ENCODE data around the gene NCBP2L. TPM values are rescaled to one million over a fixed set of nuclear protein-coding genes. Genes with fewer than 3 reads are reported as not detected.
"Not testable (repeated sequence)": the region's sequence is repeated elsewhere in the genome, so short reads cannot be mapped to it uniquely, and the experiment has no call there.

The NCBP2L gene
- total and polyA plus RNA-seq, 4 donors = 0.02 to 0.24 (median 0.08) TPM; not detected in 1

DNA sequence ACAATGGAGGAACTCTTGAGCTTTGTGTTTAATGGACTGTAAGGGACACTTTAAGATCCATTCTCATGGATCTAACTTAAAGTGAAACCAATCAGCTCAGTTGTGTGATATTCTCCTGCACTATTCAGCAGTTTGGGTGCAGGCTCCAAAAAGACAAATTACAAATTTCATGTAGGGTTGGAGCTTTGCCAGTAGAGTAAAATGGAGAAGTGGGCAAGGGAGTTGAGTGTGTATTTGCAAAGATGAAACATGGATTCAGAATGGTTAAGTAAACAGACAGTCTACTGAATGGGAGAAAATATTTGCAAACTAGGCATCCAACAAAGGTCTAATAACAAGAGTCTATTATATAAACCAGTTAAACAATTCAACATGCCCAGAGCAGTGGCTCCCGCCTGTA lies 26.9 kb downstream of the NCBP2L start:
- H3K4me1 ChIP-seq (ENCODE audit: control insufficient read depth in 4 of 4, insufficient read depth in 4 of 4, low read length in 3 of 4) = no peaks in the 10 kb centered on the region
- WGBS = 74% methylated on average over 1 of the region's 1 CpG
- no peak overlapping the region for H3K9ac ChIP-seq (ENCODE audit: low read depth in 1 of 2, low read length in 2 of 2)

DNA sequence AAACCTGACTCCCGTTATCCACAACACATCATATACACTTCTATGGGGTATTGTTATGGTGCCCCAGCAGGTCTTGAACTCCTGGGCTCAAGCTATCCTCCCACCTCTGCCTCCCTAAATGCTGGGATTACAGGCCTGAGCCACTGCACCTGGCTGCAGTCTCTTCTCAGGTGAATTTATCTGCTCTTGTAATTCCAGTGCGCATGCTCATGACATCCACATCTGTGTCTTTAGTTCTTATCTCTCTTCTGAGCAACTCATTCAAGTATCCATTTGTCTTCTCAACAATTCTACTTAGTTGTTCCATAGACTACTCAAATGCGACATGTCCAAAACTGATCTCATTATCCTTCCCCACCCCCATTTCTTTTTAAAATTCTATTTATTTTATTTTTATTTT lies 27.6 kb downstream of the NCBP2L start:
- WGBS = 94% methylated on average over 3 of the region's 3 CpGs
- Histone ChIP-seq H3K27me3 (ENCODE audit: control insufficient read depth in 4 of 4, insufficient read depth in 4 of 4, low read length in 3 of 4) (peaks cover 0 to 3% (median 0%) of the 10 kb centered on the region in 4 donors), H3K4me3 (ENCODE audit: low read depth in 1 of 3, low read length in 3 of 3) (no peak overlapping the region), H3K9ac (ENCODE audit: low read depth in 1 of 2, low read length in 2 of 2) (no peak overlapping the region), H3K9me3 (ENCODE audit: control insufficient read depth in 4 of 4, low read length in 3 of 4) (no peaks in the 10 kb centered on the region), H3K36me3 (ENCODE audit: control insufficient read depth in 4 of 4, insufficient read depth in 3 of 4, low read depth in 1 of 4, low read length in 3 of 4) (no peaks in the 10 kb centered on the region), H3K4me1 (ENCODE audit: control insufficient read depth in 4 of 4, insufficient read depth in 4 of 4, low read length in 3 of 4) (no peaks in the 10 kb centered on the region), H3K27ac (ENCODE audit: low read depth in 1 of 2, low read length in 2 of 2) (no peak overlapping the region)
- TF ChIP-seq, protein P1, sequence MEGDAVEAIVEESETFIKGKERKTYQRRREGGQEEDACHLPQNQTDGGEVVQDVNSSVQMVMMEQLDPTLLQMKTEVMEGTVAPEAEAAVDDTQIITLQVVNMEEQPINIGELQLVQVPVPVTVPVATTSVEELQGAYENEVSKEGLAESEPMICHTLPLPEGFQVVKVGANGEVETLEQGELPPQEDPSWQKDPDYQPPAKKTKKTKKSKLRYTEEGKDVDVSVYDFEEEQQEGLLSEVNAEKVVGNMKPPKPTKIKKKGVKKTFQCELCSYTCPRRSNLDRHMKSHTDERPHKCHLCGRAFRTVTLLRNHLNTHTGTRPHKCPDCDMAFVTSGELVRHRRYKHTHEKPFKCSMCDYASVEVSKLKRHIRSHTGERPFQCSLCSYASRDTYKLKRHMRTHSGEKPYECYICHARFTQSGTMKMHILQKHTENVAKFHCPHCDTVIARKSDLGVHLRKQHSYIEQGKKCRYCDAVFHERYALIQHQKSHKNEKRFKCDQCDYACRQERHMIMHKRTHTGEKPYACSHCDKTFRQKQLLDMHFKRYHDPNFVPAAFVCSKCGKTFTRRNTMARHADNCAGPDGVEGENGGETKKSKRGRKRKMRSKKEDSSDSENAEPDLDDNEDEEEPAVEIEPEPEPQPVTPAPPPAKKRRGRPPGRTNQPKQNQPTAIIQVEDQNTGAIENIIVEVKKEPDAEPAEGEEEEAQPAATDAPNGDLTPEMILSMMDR (IDR thresholded peaks at IDR 0.05; ENCODE audit: low read depth, low read length, missing input control) = no peak
- TF ChIP-seq JUND (IDR thresholded peaks at IDR 0.05) = no peak
- TF ChIP-seq NR2F2 (IDR thresholded peaks at IDR 0.05) = no peak
- TF ChIP-seq, protein P2, sequence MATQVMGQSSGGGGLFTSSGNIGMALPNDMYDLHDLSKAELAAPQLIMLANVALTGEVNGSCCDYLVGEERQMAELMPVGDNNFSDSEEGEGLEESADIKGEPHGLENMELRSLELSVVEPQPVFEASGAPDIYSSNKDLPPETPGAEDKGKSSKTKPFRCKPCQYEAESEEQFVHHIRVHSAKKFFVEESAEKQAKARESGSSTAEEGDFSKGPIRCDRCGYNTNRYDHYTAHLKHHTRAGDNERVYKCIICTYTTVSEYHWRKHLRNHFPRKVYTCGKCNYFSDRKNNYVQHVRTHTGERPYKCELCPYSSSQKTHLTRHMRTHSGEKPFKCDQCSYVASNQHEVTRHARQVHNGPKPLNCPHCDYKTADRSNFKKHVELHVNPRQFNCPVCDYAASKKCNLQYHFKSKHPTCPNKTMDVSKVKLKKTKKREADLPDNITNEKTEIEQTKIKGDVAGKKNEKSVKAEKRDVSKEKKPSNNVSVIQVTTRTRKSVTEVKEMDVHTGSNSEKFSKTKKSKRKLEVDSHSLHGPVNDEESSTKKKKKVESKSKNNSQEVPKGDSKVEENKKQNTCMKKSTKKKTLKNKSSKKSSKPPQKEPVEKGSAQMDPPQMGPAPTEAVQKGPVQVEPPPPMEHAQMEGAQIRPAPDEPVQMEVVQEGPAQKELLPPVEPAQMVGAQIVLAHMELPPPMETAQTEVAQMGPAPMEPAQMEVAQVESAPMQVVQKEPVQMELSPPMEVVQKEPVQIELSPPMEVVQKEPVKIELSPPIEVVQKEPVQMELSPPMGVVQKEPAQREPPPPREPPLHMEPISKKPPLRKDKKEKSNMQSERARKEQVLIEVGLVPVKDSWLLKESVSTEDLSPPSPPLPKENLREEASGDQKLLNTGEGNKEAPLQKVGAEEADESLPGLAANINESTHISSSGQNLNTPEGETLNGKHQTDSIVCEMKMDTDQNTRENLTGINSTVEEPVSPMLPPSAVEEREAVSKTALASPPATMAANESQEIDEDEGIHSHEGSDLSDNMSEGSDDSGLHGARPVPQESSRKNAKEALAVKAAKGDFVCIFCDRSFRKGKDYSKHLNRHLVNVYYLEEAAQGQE (IDR thresholded peaks at IDR 0.05) = no peak
- no peak for TF ChIP-seq HNF4A (conservative IDR thresholded peaks at IDR 0.05)
- no peak for TF ChIP-seq RXRA (IDR thresholded peaks at IDR 0.05)
- no peak for TF ChIP-seq RAD21 (IDR thresholded peaks at IDR 0.05)
- TF ChIP-seq EGR1 (IDR thresholded peaks at IDR 0.05; ENCODE audit: low read depth in 2 of 2) = no peak
- no peak for TF ChIP-seq TAF1 (conservative IDR thresholded peaks at IDR 0.05)
- DNase-seq (ENCODE audit: low spot score) = no peak

More for the DNA sequence above, 26.9 kb downstream of the NCBP2L start:
- H3K36me3 ChIP-seq (ENCODE audit: control insufficient read depth in 4 of 4, insufficient read depth in 3 of 4, low read depth in 1 of 4, low read length in 3 of 4) = no peaks in the 10 kb centered on the region
- H3K9me3 ChIP-seq (ENCODE audit: control insufficient read depth in 4 of 4, low read length in 3 of 4) = no peaks in the 10 kb centered on the region
- DNase-seq (ENCODE audit: low spot score) = no peak
- TF ChIP-seq, protein P3, sequence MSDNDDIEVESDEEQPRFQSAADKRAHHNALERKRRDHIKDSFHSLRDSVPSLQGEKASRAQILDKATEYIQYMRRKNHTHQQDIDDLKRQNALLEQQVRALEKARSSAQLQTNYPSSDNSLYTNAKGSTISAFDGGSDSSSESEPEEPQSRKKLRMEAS (IDR thresholded peaks at IDR 0.05) = no peak
- no peak for TF ChIP-seq HNF4A (conservative IDR thresholded peaks at IDR 0.05)
- H3K27me3 ChIP-seq (ENCODE audit: control insufficient read depth in 4 of 4, insufficient read depth in 4 of 4, low read length in 3 of 4) = peaks cover 0 to 3% (median 0%) of the 10 kb centered on the region in 4 donors
- no peak overlapping the region for H3K27ac ChIP-seq (ENCODE audit: low read depth in 1 of 2, low read length in 2 of 2)
- H3K4me3 ChIP-seq (ENCODE audit: low read depth in 1 of 3, low read length in 3 of 3) = no peak overlapping the region

DNA sequence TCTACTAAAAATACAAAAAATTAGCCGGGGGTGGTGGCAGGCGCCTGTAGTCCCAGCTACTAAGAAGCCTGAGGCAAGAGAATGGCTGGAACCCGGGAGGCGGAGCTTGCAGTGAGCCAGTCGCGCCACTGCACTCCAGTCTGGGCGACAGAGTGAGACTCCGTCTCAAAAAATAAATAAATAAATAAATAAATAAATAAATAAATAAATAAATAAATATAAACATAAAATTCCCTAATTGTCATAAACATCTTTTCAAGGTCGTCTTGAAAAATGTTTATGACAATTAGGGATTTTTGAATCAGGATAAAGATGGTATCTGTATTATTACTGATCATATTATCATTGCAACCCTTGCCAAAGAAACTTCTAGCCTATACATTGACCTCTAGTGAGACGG lies 32.5 kb downstream of the NCBP2L start:
- H3K4me1 ChIP-seq (ENCODE audit: control insufficient read depth in 4 of 4, insufficient read depth in 4 of 4, low read length in 3 of 4); H3K36me3 ChIP-seq (ENCODE audit: control insufficient read depth in 4 of 4, insufficient read depth in 3 of 4, low read depth in 1 of 4, low read length in 3 of 4); H3K27ac ChIP-seq (ENCODE audit: low read depth in 1 of 2, low read length in 2 of 2); DNase-seq (ENCODE audit: low spot score); H3K9me3 ChIP-seq (ENCODE audit: control insufficient read depth in 4 of 4, low read length in 3 of 4); H3K4me3 ChIP-seq (ENCODE audit: low read depth in 1 of 3, low read length in 3 of 3); H3K27me3 ChIP-seq (ENCODE audit: control insufficient read depth in 4 of 4, insufficient read depth in 4 of 4, low read length in 3 of 4); H3K9ac ChIP-seq (ENCODE audit: low read depth in 1 of 2, low read length in 2 of 2): not testable (repeated sequence)
- WGBS = 91% methylated on average over 10 of the region's 10 CpGs

Measured in liver (tissue), 9 donors.